ENCODE measurements around the gene GABRG3.

DNA sequence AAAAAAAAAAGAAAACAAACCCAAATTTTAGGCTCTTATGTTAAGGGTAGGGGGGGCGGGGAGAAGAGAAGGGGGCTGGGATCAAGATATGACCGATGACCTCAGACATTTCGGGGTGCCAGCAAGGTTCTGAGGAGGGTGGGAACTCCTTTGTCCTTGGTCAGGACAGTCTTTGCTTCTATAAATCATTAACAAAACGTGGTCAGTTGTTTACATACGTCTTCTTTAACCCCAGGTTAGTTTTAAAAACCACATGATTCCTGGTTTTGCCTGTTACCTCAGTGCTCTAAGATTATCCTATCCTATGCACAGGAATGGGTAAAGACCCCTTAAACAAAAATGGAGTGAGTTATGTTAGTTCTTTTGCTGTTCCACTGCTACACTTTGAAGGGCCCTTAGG, 285.5 kb downstream of the GABRG3 start:
- TF ChIP-seq, protein P1, sequence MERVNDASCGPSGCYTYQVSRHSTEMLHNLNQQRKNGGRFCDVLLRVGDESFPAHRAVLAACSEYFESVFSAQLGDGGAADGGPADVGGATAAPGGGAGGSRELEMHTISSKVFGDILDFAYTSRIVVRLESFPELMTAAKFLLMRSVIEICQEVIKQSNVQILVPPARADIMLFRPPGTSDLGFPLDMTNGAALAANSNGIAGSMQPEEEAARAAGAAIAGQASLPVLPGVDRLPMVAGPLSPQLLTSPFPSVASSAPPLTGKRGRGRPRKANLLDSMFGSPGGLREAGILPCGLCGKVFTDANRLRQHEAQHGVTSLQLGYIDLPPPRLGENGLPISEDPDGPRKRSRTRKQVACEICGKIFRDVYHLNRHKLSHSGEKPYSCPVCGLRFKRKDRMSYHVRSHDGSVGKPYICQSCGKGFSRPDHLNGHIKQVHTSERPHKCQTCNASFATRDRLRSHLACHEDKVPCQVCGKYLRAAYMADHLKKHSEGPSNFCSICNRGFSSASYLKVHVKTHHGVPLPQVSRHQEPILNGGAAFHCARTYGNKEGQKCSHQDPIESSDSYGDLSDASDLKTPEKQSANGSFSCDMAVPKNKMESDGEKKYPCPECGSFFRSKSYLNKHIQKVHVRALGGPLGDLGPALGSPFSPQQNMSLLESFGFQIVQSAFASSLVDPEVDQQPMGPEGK (CRISPR knock-in tag; IDR thresholded peaks at IDR 0.05; ENCODE audit: borderline replicate concordance): no peak
- TF ChIP-seq PPARA (CRISPR knock-in tag; IDR thresholded peaks at IDR 0.05; ENCODE audit: borderline replicate concordance) (no peak), ZFP30 (CRISPR knock-in tag; IDR thresholded peaks at IDR 0.05) (no peak), GLIS3 (CRISPR knock-in tag; IDR thresholded peaks at IDR 0.05) (no peak), SNAI2 (CRISPR knock-in tag; IDR thresholded peaks at IDR 0.05) (no peak), ZNF565 (CRISPR knock-in tag; conservative IDR thresholded peaks at IDR 0.05; ENCODE audit: low read depth) (no peak)
- TF ChIP-seq, protein P2, sequence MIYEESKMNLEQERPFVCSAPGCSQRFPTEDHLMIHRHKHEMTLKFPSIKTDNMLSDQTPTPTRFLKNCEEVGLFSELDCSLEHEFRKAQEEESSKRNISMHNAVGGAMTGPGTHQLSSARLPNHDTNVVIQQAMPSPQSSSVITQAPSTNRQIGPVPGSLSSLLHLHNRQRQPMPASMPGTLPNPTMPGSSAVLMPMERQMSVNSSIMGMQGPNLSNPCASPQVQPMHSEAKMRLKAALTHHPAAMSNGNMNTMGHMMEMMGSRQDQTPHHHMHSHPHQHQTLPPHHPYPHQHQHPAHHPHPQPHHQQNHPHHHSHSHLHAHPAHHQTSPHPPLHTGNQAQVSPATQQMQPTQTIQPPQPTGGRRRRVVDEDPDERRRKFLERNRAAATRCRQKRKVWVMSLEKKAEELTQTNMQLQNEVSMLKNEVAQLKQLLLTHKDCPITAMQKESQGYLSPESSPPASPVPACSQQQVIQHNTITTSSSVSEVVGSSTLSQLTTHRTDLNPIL (CRISPR knock-in tag; IDR thresholded peaks at IDR 0.05; ENCODE audit: low read depth): no peak

All from SK-N-SH treated with all-trans-retinoic acid at 6 μM for 48 hours (cell line).